AG04449 (cell line): Measurements from ENCODE around the gene FEM1A.
"Not testable (repeated sequence)": the region's sequence is repeated elsewhere in the genome, so short reads cannot be mapped to it uniquely, and the experiment has no call there.

ENCODE experiments used
- CTCF ChIA-PET: fragments of 350-600 bp; formaldehyde crosslinking; extraction: SDS; loops from one replicate; lab custom pipeline; 2021; ENCODE audit warnings: antibody characterized with exemption; lab: Yijun Ruan, JAX
- POLR2A ChIA-PET: fragments of 400-600, 350-600 bp; formaldehyde crosslinking; extraction: SDS; loops from one replicate; lab custom pipeline; 2020; ENCODE audit warnings: antibody characterized with exemption, inconsistent platforms; lab: Yijun Ruan, JAX
- DNase-seq: peaks from one replicate; pipeline ENCODE4 v3.0.0-alpha.2; 2010; ENCODE audit warnings: low read depth, low spot score
- H3K4me3 ChIP-seq: 2 replicates; pipeline ENCODE4 v1.5.1; 2011; ENCODE audit warnings: low read depth, mild to moderate bottlenecking, control low read depth, low read length
- CTCF ChIP-seq: IDR thresholded peaks from one replicate; pipeline ENCODE4 v1.5.1; 2011; ENCODE audit warnings: mild to moderate bottlenecking, moderate library complexity, low read length, control low read depth, inconsistent platforms; ENCODE audit not compliant: insufficient read depth; ENCODE audit errors: missing control alignments

The FEM1A gene

GRCh38 chr19:4776436-4777211 lies 14.9 kb upstream of the FEM1A start:
- CTCF ChIA-PET = interaction anchor here (1.6 to 2.0 kb wide), 3 partner anchors 14 to 44 kb away, joined by 6 to 10 read pairs (median 8); partner anchors contain the start of gene FEM1A
- no peak for DNase-seq

GRCh38 chr19:4778124-4778523 lies 13.4 kb upstream of the FEM1A start:
- CTCF ChIA-PET = interaction anchor here (1.6 kb wide), 1 partner anchor 13 kb away, joined by 10 read pairs; the partner anchor contains the start of gene FEM1A
- H3K4me3 ChIP-seq, DNase-seq, POLR2A ChIA-PET: not testable (repeated sequence)

More at GRCh38 chr19:4776436-4777211, 14.9 kb upstream of the FEM1A start:
- POLR2A ChIA-PET = no interaction called here
- TF ChIP-seq CTCF = no peak
- H3K4me3 ChIP-seq = no peak overlapping the region

GRCh38 chr19:4780860-4781259 lies 10.7 kb upstream of the FEM1A start:
- H3K4me3 ChIP-seq = no peak overlapping the region
- ChIA-PET CTCF (interaction anchor here (0.7 to 2.0 kb wide), 4 partner anchors 9 to 93 kb away, joined by 3 to 5 read pairs (median 4); no protein-coding TSS in a partner anchor), POLR2A (no interaction called here)
- DNase-seq = no peak
- TF ChIP-seq CTCF = no peak

GRCh38 chr19:4781801-4782200 lies 9.7 kb upstream of the FEM1A start:
- no peak for DNase-seq
- no peak overlapping the region for H3K4me3 ChIP-seq
- no peak for TF ChIP-seq CTCF
- ChIA-PET CTCF (interaction anchor here (0.7 to 3.4 kb wide), 5 partner anchors 8 to 51 kb away, joined by 3 to 23 read pairs (median 7); partner anchors contain the start of gene FEM1A), POLR2A (interaction anchor here (0.6 kb wide), 1 partner anchor 64 kb away, joined by 3 read pairs; no protein-coding TSS in a partner anchor)

- CTCF ChIA-PET = interaction anchor here (1.2 to 10.5 kb wide), 3 partner anchors 14 to 57 kb away, joined by 4 to 315 read pairs (median 5); partner anchors contain the start of gene DPP9
- H3K4me3 ChIP-seq, DNase-seq, POLR2A ChIA-PET: not testable (repeated sequence)
Observed at GRCh38 chr19:4786412-4787016, 5.0 kb upstream of the FEM1A start.

- peak overlapping the region; percentile 76 for H3K4me3 ChIP-seq
- CTCF ChIA-PET = interaction anchor here (1.2 to 10.5 kb wide), 9 partner anchors 10 to 233 kb away, joined by 3 to 315 read pairs (median 17); partner anchors contain the start of gene DPP9
Observed at GRCh38 chr19:4792019-4792865, 708 bp downstream of the FEM1A start.

GRCh38 chr19:4792866-4793195 lies 1.3 kb downstream of the FEM1A start:
- POLR2A ChIA-PET, DNase-seq: not testable (repeated sequence)
- peak overlapping the region; percentile 76 for H3K4me3 ChIP-seq
- CTCF ChIA-PET = interaction anchor here (4.0 to 10.5 kb wide), 3 partner anchors 10 to 63 kb away, joined by 22 to 315 read pairs (median 45); partner anchors contain the start of gene DPP9

More at GRCh38 chr19:4792019-4792865, 708 bp downstream of the FEM1A start:
- POLR2A ChIA-PET = interaction anchor here (0.5 to 1.3 kb wide), 7 partner anchors 19 to 119 kb away, joined by 3 to 5 read pairs (median 4); partner anchors contain the start of gene PLIN3
- DNase-seq = not testable (repeated sequence)

GRCh38 chr19:4793278-4793677 lies 1.7 kb downstream of the FEM1A start:
- POLR2A ChIA-PET, DNase-seq, H3K4me3 ChIP-seq: not testable (repeated sequence)
- CTCF ChIA-PET = interaction anchor here (5.3 to 10.5 kb wide), 2 partner anchors 9 to 64 kb away, joined by 45 to 315 read pairs; partner anchors contain the start of gene DPP9
